ENCODE measurements around the gene CCSER1.
"Not testable (repeated sequence)": the region's sequence is repeated elsewhere in the genome, so short reads cannot be mapped to it uniquely, and the experiment has no call there.

The CCSER1 gene

DNA sequence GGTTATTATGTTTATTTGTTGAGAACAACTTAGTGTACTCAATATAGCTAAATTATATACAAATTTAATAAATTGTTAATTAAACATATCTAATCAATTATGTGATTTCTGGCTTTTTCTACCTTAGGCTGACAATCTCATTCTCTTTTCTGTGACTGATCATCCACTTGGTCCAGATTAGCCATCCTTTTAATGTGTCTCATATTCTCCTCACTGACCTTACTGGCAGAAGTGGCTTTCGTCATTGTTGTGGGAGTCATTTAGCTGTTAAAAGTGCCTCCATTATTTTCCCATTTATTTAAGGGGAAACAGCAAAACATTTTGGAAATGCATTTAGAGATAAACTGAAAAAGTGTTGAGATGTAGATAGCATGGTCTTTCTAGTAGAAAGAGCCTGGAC is 172.2 kb downstream of the CCSER1 start:
- no peak for DNase-seq (ENCODE audit: low read depth)

- no peak for DNase-seq (ENCODE audit: low read depth)
Observed at GRCh38 chr4:90306810-90307209, 179.6 kb downstream of the CCSER1 start.

DNA sequence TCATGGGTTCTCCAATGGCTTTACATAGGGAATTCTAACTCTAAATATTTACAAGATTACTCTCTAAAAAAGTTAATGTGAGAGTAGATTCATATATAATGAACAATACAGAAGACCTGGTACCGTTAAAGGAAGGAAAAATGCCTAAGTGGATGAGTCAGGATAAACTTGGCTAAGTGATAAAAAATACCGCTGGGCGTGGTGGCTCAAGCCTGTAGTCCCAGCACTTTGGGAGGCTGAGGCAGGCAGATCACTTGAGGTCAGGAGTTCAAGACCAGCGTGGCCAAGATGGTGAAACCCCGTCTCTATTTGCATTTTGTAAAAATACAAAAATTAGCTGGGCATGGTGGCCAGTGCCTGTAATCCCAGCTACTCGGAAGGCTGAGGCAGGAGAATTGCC is 189.9 kb downstream of the CCSER1 start:
- peak; percentile 51 for DNase-seq (ENCODE audit: low read depth)

GRCh38 chr4:90317785-90318184 is 190.6 kb downstream of the CCSER1 start:
- DNase-seq (ENCODE audit: low read depth) = peak; percentile 88

DNA sequence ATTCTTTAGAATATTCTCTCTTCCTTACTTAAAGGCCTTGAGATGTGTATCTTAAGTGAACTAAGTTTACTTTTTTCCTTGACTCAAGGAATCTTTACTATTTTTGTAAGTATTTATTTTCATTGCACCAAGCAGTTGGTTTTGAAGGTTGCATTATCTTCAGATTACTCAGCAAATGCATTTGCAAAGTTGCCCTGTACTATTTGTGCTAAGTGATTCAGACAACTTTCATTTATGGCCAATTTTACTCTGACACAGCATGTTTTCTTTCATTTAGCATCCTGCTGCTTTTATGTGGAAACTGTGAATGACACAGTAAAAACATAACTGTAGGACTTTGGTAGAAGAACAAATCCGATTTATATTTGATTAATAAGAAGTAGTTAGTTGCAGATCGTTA is 191.0 kb downstream of the CCSER1 start:
- peak; percentile 77 for DNase-seq (ENCODE audit: low read depth)

DNA sequence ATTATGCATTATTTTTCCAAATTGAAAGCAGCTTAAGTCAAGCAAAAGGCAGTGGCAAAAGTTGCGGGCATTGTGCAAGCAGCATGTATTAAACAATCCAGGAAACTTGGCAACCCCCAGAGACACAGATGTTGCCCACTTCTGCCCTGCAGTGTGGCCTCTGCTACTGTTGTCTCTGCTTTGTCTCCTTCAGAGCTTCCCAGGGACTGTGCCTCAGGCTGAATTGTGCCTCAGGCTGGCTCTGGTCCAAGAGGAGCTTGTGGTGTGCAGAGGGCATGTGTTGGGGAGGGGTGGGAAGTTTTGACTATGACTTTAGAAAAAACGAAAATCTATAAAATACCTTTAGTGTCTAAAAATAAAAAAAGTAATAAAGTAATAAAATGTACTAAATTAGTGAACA is 201.4 kb downstream of the CCSER1 start:
- peak; percentile 3 for DNase-seq (ENCODE audit: low read depth)

GRCh38 chr4:90330546-90330945 is 203.4 kb downstream of the CCSER1 start:
- no peak for DNase-seq (ENCODE audit: low read depth)

DNA sequence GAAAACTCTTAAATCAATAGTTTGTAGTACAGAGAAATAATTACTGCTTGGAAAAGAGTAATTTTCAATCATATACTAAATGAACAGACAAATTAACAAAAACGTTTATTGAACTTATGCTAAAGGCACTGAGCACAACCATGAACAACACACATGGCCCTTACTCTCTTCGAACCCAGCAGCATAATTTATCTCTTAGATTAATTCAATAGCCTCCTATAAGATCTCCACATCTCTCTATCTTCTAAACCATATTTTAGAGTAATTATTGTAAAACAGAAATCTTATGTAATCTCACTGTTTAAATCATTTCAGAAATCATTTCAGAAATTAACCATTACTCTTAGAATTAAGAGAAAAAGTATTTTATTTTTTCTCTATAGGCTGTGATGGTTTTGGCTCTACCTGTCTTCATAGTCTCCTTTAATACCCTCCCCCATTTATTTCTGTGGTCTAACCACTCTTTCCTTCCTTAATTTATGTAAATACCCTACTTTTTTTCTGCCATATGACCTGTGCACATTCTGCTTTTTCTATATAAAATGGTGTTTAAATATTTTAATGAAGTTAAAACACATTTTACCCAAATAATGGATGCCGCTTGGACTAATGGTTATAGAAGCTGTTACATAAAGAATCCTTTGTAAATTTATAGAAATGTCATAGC is 218.5 kb downstream of the CCSER1 start:
- DNase-seq (ENCODE audit: low read depth) = no peak

DNA sequence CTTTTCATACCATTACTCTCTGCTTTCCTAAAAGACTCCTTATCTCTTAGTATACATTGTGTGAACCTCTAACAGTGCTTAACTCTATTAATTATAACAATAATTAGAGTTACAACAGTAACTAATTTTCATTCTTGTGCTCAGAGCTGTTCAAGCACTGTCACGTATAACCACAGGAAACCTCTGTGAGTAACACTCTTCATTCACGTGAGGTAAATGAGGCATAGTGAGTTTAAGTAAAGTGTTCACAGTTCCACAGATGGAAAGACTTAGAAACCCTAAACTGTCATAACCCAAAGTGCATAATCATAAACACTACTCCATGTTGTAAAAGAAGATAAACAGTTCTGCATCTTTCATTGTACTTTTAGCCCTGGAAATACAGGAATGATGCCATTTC is 222.4 kb downstream of the CCSER1 start:
- no peak for DNase-seq (ENCODE audit: low read depth)

DNA sequence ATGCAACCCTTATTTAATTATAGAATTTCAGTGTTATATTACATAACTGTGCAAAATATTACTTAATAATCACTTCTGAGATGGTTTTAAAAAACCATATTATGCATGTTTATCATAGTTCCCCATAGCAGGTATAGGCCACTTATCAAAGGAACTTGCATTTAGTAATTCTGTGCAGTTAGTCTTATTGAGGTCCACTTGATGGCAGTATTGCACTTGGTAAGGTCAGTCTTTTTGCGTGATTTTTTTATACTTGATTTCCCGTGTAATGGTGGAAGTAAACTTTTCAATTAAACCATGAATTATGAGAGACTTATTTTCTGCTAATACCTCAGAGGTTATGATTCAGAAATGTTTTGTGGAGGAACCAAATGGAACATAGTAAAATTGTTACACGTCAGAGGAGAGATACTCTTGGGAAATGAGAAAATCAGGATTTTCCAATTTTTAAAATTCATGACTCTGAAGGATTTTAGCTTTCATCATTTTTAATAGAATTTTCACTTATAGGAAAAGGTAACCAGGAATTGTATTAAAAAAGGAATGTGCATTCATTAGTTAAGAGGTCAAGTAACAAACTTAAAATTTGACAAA is 230.0 kb downstream of the CCSER1 start:
- DNase-seq (ENCODE audit: low read depth) = peak; percentile 21

- no peak for DNase-seq (ENCODE audit: low read depth)
Observed at GRCh38 chr4:90375081-90375480, 247.9 kb downstream of the CCSER1 start.

DNA sequence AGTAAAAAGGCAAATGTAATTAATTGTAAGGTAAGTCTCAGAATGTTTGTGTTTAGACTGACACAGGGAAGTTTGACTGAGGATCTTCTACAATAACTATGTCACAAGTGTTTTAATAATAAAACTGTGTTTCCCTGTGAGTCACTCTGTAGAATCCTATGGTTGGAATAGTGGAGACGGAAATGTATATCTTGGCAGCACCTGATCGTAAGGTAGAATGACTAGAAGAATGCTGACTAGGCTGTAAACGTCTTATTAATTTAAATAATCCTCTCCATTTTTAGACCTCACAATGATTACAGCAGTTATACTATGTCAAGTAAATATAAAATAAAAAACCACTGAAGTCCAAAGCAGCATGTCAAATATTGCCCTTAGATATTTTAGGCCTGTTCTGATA is 266.0 kb downstream of the CCSER1 start:
- DNase-seq (ENCODE audit: low read depth) = no peak

DNA sequence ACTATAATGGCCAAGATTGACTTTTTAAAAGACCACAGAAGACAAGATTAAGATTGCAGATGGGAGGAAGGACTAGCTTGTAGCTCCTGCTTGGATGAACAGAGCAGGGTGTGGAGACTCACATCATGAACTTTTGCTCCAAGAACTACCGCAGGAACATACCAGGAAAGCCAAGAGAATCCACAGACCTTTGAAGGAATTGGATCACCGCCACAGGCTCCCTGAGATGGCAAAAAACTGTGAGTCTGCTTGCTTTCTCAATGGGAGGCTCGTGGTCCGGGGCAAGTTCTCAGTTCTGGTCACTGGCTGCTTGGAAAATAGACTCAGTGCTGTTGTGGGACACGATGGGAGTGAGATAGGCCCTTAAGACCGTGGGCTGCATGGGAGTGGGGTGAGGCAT is 276.6 kb downstream of the CCSER1 start:
- DNase-seq (ENCODE audit: low read depth) = no peak

DNA sequence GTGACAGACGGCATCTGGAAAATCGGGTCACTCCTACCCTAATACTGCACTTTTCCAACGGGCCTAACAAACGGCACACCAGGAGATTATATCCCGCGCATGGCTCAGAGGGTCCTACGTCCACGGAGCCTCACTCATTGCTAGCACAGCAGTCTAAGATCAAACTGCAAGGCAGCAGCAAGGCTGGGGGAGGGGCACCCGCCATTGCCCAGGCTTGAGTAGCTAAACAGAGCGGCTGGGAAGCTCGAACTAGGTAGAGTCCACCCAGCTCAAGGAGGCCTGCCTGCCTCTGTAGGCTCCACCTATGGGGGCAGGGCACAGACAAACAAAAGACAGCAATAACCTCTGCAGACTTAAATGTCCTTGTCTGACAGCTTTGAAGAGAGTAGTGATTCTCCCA is 280.7 kb downstream of the CCSER1 start:
- DNase-seq (ENCODE audit: low read depth) = not testable (repeated sequence)

GRCh38 chr4:90412786-90413185 is 285.6 kb downstream of the CCSER1 start:
- DNase-seq (ENCODE audit: low read depth) = not testable (repeated sequence)

- DNase-seq (ENCODE audit: low read depth) = no peak
Observed at GRCh38 chr4:90415116-90415515, 287.9 kb downstream of the CCSER1 start.

GRCh38 chr4:90419124-90419711 is 292.0 kb downstream of the CCSER1 start:
- peak; percentile 14 for DNase-seq (ENCODE audit: low read depth)

DNA sequence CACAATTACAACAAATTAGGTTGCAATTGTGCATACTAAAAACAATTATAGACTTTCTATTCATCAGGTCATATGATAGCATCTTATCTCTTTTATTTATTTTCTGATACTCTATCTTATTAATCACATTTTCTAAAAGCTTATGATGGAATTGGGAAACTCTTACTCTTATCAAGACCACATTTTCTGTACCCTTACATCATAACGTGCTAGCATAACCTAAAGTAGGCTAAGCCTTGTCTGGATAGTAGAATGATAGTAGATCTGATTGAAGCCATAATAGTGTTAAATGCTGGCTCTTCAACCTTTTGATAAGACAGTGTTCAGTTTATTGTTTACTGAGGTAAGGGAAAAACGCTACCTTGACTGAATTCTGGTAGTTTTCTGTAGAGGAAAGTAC is 294.0 kb downstream of the CCSER1 start:
- no peak for DNase-seq (ENCODE audit: low read depth)

DNA sequence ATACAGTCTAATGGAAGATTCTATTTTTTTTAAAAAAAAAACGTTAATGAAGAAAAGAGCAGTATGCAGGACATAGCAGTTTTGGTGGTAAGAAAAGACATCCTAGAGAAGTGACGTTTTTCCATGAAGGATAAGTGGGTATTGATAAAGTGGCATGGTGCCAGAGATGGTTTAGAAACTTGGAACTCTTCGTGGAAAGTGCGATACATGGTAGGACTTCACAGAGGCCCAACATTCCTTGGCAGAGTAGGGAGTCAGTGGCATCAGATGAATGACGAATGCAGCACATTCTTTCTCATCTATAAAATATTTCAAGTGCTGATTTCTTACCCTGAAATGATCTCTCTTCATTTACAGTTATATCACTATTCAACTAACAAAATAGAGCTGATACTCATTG is 298.7 kb downstream of the CCSER1 start:
- no peak for DNase-seq (ENCODE audit: low read depth)

- no peak for DNase-seq (ENCODE audit: low read depth)
Observed at GRCh38 chr4:90438522-90438921, 311.3 kb downstream of the CCSER1 start.

- no peak for DNase-seq (ENCODE audit: low read depth)
Observed at GRCh38 chr4:90441770-90442169, 314.6 kb downstream of the CCSER1 start.

DNA sequence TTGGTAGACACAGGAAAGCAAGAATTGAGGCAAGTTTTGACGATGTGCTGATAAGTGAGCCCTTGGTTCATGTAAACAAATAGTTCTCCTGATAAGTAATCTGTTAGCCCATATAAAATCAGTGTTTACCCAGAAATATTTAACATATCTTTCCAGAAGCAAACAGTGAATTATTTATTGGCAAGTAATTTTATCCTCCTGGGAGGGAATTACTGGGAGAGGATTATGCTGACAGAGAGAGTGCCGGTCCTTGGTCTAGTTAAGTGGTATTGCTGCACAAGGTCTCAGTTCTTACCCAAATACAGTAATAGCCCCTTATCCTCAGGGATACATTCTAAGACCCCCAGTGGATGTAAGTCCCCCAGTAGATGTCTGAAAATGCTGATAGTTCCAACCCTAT is 315.4 kb downstream of the CCSER1 start:
- no peak for DNase-seq (ENCODE audit: low read depth)

DNA sequence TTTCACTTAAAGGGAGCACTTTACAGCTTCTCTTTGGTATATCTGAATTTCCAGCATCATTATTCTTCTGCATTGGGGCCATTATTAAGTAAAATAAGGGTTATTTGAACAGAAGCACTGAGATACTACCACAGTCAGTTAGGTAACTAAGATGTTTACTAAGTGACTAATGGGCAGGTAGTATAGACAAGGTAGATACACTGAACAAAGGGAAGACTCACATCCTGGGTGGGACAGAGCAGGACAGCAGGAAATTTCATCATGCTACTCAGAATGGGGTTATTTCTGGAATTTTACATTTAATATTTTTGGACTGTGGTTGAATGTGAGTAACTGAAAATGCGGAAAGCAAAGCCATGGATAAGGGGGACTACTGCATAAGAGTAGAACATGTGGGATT is 316.0 kb downstream of the CCSER1 start:
- no peak for DNase-seq (ENCODE audit: low read depth)

- no peak for DNase-seq (ENCODE audit: low read depth)
Observed at GRCh38 chr4:90444904-90445303, 317.7 kb downstream of the CCSER1 start.

All from EH (cell line).